ENCODE results near the gene ACP1.

Gene ACP1

GRCh38 chr2:264493-265468 lies at the start of gene ACP1:
Gene ACP1 (plus strand): TSS chr2:264947. CDS start chr2:264965, 18 bp downstream.
- DNase-seq: peak; percentile 96

DNA sequence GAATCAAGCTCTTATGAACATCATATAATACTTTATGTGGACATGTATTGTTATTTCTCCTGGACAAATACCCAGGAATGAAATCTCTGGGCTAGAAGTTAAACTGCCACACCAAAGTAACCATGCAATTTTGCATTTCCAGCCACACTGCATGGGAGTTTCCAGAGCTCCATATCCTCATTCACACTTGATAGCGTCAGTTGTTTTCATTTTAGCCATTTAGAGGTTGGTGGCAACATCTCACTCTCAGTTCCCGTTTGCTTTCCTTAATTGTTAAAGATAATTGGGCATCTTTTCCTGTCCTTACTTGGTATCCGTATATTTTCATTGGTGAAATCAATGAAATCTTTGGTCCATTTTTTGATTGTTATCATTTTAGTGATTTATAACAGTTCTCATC lies 48.7 kb upstream of the ACP1 start:
- no peak for DNase-seq

DNA sequence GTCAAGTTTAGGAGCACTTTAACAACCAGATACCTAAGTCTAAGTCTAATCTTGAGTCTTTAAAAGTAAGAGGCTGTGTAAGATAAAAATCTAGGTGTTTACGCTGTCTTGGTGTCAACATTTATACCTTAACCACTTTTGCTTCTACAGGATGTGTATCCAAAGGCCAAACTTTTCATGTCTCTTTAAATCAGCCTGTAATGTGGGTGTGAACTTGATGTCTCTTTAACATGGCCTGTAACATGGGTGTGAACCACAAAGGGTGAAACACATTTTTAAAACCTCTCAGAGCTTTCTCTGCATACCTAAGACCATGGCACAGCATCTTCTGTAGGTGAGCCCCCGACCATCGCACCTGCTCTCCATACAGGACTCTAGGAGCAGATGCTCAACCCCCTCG lies 41.3 kb upstream of the ACP1 start:
- no peak for DNase-seq

GRCh38 chr2:223971-224760 lies 40.6 kb upstream of the ACP1 start:
- no peak for DNase-seq

DNA sequence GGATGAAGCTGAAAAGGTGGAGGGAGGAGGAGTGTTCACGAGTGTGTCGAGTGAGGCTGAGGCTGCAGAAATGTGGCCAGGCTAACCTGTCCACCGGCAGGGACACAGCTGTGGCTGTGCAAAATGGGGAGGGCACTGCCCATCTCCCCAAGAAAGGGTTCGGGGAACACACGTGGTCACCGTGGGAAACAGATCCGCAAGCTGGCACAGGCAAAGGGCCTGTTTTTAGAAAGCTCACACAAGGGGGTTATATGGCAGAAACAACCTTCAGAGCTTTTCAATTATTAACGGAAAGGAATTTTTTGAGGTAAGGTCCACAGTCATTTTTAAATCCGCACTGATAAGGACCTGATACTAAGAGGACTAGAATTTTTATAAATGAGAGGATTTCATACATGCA lies 36.6 kb upstream of the ACP1 start:
- no peak for DNase-seq

DNA sequence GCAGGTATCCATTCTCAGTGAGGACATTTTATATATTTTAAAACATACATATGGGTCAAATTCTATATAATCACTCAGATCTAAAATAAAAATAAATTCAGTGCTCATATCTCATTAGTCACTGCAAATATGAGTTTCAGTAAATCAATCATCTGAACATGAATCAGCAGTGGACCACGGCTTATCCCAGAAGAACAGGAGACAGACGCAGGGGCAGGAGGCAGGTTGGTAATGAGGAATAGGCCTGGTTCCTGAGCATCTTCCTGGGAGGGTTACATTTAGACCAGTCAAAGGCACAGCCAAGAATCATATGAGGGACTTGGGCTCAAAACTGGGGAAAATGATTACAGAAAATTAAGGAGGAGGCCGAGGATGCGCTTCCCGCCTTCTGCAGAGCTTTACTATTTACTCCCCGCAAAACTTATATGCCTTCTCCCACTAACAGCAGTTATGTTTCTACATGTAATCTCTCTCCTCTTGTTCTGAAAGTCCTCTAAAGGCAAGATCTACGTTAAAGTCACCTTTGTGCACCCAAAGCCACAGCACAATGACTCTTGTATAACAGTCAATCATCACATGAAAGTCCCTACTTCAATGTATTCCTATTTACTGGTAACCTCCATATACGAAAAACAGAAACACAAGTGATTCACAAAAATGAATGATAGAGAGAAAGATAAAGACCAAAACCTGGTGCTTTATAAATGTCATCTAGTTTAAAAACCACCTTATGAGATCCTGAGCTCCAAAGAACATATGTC lies 36.0 kb upstream of the ACP1 start:
- DNase-seq: no peak

DNA sequence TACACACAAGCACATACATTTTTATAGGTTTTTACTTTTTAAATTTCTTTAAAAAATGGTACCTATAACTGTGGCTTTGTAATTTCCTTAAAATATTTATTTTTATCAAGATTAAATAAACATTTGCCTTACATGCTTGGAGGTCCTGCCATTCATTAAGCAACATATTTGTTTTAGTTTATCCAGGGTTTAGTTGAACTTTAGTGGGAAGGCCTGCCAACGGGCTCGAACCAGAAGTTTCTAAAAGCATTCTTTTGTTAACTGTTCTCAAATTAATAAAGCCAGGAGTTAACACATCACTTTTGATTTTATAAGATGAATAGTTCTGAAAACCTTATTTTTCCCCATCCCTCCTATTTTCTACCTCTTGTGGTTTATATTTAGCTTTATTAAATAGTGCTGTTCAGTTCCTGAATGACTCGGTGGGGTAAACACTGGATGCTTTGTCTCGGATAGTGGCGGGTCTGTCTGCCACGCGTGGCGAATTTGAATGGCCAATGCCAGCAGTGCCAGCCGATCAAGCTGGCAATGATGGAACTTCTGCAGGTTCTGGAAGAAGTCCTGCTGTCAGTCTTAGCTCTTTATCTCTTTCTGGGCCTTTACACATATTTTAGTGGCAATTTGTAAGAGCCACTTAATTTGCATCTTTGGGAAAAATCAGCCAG lies 33.1 kb upstream of the ACP1 start:
- no peak for DNase-seq

- no peak for DNase-seq
These were observed 31.7 kb upstream of the ACP1 start for GRCh38 chr2:233030-233429.

GRCh38 chr2:234421-234820 lies 30.3 kb upstream of the ACP1 start:
- no peak for DNase-seq

DNA sequence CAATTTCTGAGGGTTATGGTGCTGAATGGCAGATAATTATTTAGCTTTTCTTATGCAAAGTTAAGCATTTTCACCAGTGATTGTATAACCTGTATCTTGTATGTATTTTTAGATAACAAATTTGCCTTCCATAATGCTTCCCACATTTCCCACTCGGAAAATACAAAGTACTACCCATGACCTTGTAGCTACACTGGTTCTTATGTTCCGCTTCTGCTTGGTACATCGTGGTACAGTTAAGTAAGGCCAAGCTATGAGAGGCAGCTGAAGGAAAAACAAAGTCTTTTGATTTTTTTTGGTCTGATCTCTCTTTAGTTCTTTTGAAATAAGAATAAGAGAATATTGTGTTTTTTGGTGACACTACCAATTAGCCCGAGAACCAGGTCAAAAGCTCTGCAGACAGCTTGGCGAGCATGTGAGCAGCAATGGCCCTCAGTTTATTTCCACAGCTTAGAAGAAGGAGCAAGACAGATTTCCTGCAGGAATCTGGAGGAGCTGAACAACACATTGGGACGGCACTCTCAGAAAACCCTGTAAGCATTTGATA lies 27.7 kb upstream of the ACP1 start:
- DNase-seq: no peak

GRCh38 chr2:237878-238277 lies 26.9 kb upstream of the ACP1 start:
- DNase-seq: no peak

GRCh38 chr2:238431-238830 lies 26.3 kb upstream of the ACP1 start:
- no peak for DNase-seq

GRCh38 chr2:238869-239268 lies 25.9 kb upstream of the ACP1 start:
- DNase-seq: no peak

- no peak for DNase-seq
These were observed 20.2 kb upstream of the ACP1 start for GRCh38 chr2:244547-244946.

- DNase-seq: no peak
These were observed 18.1 kb upstream of the ACP1 start for GRCh38 chr2:246489-247144.

GRCh38 chr2:248724-249123 lies 16.0 kb upstream of the ACP1 start:
- DNase-seq: no peak

DNA sequence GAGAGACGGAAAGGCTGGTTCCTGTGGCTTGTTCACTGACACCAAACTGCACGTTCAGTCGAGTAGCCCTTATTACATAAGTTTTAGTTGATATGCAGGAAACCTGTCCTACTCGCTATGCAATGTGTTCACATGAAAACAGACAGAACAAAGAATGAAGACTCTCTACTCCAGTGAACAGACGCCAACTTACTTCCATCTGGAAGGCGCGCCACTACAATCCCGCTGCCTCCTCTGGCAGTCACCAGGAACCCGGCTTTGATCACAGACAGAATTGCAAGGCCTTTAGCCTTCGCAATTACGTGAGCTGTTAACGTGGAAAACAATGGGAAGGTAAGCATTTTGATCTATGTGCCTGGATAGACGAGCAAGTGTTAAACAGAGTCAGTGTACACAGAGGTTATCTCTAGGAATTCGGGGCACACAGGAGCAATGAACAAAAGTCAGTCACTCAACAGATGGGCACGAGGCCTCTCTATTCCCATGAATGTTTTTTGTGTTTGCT lies 15.2 kb upstream of the ACP1 start:
- no peak for DNase-seq

DNA sequence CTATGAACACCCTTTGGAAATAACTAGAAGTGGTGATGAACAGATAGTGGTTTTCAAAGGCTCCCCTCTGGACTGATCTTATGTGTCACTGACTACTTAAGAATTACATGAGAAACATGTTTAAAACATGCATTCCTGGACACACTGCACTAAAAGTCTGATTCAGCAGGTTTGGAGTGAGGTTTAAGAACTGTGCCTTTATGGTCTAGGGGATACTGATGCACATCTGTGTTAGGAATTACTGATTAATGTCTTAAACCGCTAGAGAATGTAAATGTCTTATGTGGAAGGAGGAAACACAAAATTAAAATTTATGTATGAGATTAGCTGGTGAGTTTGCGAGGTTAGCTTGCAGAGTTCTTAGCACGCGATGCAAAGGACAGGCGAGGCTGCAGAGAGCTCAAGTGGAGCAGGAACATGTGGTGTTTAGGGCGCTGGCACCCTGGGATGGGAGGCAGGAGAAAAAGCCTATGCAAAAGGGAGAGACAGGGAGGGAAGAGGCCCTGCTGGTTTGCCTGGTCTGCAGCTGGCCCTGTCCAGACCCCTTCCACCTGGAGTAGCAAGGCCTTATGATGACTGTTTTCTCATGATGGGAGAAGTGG lies 12.6 kb upstream of the ACP1 start:
- no peak for DNase-seq

DNA sequence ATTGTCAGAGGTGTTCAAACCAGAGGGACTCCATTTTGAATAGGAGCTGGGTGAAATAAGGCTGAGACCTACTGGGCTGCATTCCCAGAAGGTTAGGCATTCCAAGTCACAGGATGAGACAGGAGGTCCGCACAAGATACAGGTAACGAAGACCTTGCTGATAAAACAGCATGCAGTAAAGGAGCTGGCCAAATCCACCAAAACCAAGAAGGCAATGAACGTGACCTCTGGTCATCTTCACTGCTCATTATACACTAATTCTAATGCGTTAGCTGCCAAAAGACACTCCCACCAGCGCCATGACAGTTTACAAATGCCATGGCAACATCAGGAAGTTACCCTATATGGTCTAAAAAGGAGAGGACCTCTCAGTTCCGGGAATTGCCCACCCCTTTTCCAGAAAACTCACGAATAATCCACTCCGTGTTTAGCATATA lies 11.5 kb upstream of the ACP1 start:
- DNase-seq: no peak

DNA sequence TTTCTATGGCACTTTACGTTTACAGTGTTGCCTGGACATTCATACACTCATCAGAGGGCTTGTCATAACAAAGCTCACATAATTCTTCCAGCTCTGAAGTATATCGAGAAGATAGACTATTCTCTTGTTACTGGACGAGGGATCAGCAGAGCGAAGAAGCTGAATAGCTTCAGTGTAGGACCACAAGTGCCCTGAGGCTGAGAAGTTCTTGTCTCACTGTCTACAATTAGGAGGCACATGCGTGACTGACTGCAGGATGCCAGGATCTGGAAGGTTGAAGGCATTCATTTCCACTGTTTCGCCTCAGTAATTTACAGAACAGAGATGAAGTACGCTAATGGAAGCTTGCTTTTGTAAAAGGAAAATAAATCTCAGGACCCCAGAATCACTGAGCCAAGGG lies 10.5 kb upstream of the ACP1 start:
- DNase-seq: no peak

DNA sequence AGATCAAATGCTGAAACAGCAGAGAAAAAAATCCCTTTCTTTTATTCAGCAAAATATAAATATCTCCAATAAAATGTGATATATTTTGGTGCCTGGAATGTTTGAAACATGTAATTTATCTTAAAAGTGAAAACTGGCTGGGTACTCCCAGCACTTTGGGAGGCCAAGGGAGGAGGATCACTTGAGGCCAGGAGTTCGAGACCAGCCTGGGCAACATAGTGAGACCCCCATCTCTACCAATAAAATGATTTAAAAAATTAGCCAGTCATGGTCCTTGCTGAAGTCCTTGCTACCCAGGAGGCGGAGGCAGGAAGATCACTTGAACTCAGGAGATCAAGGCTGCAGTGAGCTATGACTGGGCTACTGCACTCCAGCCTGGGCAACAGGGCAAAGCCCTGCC lies 9.6 kb upstream of the ACP1 start:
- no peak for DNase-seq

All from stimulated activated CD4-positive, alpha-beta T cell treated with anti-CD3 and anti-CD28 coated beads, Interleukin-12 subunit alpha, Interleukin-12 subunit beta, amount 100 ng/mL, for 4 hours (primary cell).